ENCODE measurements around the gene MPRIP.
A peak's percentile ranks its signal among the peaks of the same experiment; 100 is the strongest.

Gene MPRIP

DNA sequence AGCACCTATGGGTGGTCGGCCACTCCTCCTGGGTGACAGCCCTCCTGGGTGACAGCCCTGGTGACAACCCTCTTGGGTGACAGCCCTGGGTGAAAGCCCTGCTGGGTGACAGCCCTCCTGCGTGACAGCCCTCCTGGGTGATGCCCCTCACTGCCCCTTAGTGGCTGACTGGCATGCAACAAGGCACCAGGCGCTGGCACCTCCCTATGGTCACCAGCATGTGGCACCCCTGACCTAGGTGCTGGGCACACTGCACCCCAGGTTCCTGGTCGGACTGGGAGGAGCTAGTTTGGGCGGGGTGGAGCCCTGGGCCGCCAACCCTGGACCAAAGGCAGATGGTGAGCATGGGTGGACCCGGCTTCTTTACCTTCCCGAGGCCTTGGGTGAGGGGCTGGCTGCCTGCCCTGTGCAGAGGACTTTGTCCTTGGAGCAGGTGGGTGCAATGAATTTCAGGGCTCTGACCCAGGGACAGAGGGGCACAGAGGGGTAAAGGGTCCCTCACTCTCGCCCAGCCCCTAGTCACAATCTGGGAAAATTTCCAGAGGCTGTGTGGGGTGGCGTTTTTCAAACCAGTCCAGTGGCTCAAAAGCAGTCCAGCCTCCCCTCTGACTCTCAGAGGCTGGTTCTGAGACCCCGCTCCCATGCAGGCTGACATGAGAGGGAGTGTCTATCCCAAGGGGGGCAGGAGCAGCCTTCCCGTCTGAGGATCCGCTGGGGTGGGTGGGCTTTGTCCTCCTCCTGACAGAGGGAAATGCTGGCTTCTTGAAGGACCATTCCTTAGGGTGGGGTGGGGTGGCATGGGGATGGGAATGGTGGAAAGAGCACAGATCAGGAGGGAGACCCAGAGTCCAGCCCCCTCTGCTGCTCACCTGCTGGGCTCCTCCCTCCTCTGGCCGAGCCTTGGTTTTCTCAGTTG, 44.5 kb upstream of the MPRIP start:
- Histone ChIP-seq H2AFZ (ENCODE audit: insufficient read depth, low read length, poor library complexity) (no peak overlapping the region), H3K27me3 (ENCODE audit: insufficient read depth, low read length) (no peaks in the 10 kb centered on the region), H3K27ac (ENCODE audit: low read depth, low read length) (no peak overlapping the region), H2AK5ac (ENCODE audit: low read length) (no peak overlapping the region), H2BK12ac (ENCODE audit: low read length) (no peak overlapping the region), H4K91ac (ENCODE audit: low read depth, low read length) (no peak overlapping the region), H4K8ac (ENCODE audit: low read depth, low read length) (no peak overlapping the region), H3K79me1 (ENCODE audit: low read length) (no peaks in the 10 kb centered on the region), H2BK5ac (ENCODE audit: low read depth, low read length, poor library complexity) (no peak overlapping the region), H3K79me2 (ENCODE audit: control insufficient read depth, insufficient read depth, low read length, poor library complexity) (no peaks in the 10 kb centered on the region), H3K4ac (ENCODE audit: low read depth, low read length) (no peak overlapping the region), H3K14ac (ENCODE audit: low read length) (no peak overlapping the region), H3K4me2 (ENCODE audit: low read length) (no peak overlapping the region), H3K23ac (ENCODE audit: low read length) (no peak overlapping the region), H3K4me3 (ENCODE audit: low read depth, low read length) (no peak overlapping the region), H3K18ac (ENCODE audit: low read length) (no peak overlapping the region), H4K12ac (ENCODE audit: low read depth, low read length) (no peak overlapping the region), H3K9me3 (ENCODE audit: insufficient read depth, low read depth, low read length) (peaks cover 2% of the 10 kb centered on the region), H3K4me1 (ENCODE audit: control insufficient read depth in 1 of 2, insufficient read depth in 2 of 2, low read length in 2 of 2) (peaks cover 4% of the 10 kb centered on the region in 2 experiments), H2BK120ac (ENCODE audit: insufficient read depth, low read length, poor library complexity) (no peak overlapping the region), H3K36me3 (ENCODE audit: control insufficient read depth in 1 of 2, insufficient read depth in 2 of 2, low read length in 2 of 2) (no peaks in the 10 kb centered on the region), H3K9ac (ENCODE audit: low read length) (no peak overlapping the region)
- WGBS (ENCODE audit: extremely low coverage, insufficient coverage, insufficient read length) = no CpG with 5 or more reads among the region's 14 CpGs
- peak in 1 of 2 donors; percentile 53 for DNase-seq

DNA sequence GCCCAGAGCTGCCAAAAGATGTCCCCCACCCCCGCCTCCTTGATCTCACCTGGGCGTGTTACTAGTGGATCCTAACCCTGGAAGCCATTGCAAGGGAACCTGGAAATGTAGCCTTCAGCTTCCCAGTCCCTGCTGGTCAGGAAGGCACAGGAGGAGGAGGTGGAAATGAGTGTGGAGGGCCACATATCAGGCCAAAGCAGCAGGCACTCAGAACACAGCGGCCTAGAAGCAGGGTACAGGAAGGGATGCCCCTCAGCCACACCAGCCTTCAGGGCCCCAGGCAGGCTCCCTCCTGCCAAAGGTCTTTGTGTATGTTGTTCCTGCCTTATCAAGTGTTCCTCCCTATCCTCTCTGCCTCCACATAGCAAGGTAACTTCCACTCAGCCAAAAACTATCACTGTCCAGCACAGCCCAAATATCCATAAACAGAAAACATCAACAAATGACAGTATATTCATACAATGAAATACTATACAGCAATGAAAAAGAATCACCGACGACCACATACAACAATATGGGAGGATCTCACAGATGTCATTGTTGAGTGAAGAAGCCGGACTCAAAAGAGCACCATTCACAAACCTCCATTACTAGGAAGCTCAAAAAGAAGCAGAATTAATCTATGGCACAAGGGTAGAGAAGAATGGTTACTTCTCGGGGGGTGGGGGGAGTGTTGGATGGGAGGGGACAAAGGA, 42.2 kb upstream of the MPRIP start:
- no peak overlapping the region for H3K9ac ChIP-seq (ENCODE audit: low read length)
- H3K23ac ChIP-seq (ENCODE audit: low read length) = no peak overlapping the region
- no peak overlapping the region for H2BK5ac ChIP-seq (ENCODE audit: low read depth, low read length, poor library complexity)
- H3K79me1 ChIP-seq (ENCODE audit: low read length) = no peaks in the 10 kb centered on the region
- H3K79me2 ChIP-seq (ENCODE audit: control insufficient read depth, insufficient read depth, low read length, poor library complexity) = no peaks in the 10 kb centered on the region
- no CpG with 5 or more reads among the region's 7 CpGs for WGBS (ENCODE audit: extremely low coverage, insufficient coverage, insufficient read length)
- no peak overlapping the region for H3K4me3 ChIP-seq (ENCODE audit: low read depth, low read length)
- H2BK120ac ChIP-seq (ENCODE audit: insufficient read depth, low read length, poor library complexity) = no peak overlapping the region
- DNase-seq = no peak
- H2BK12ac ChIP-seq (ENCODE audit: low read length) = no peak overlapping the region
- no peak overlapping the region for H3K27ac ChIP-seq (ENCODE audit: low read depth, low read length)
- no peak overlapping the region for H4K12ac ChIP-seq (ENCODE audit: low read depth, low read length)
- H2AFZ ChIP-seq (ENCODE audit: insufficient read depth, low read length, poor library complexity) = no peak overlapping the region
- no peak overlapping the region for H4K8ac ChIP-seq (ENCODE audit: low read depth, low read length)
- H3K9me3 ChIP-seq (ENCODE audit: insufficient read depth, low read depth, low read length) = peaks cover 2% of the 10 kb centered on the region
- peaks cover 4% of the 10 kb centered on the region in 2 experiments for H3K4me1 ChIP-seq (ENCODE audit: control insufficient read depth in 1 of 2, insufficient read depth in 2 of 2, low read length in 2 of 2)
- no peak overlapping the region for H3K4me2 ChIP-seq (ENCODE audit: low read length)
- H3K14ac ChIP-seq (ENCODE audit: low read length) = no peak overlapping the region
- H4K91ac ChIP-seq (ENCODE audit: low read depth, low read length) = no peak overlapping the region
- H3K27me3 ChIP-seq (ENCODE audit: insufficient read depth, low read length) = no peaks in the 10 kb centered on the region
- no peak overlapping the region for H2AK5ac ChIP-seq (ENCODE audit: low read length)
- H3K36me3 ChIP-seq (ENCODE audit: control insufficient read depth in 1 of 2, insufficient read depth in 2 of 2, low read length in 2 of 2) = no peaks in the 10 kb centered on the region
- no peak overlapping the region for H3K18ac ChIP-seq (ENCODE audit: low read length)
- H3K4ac ChIP-seq (ENCODE audit: low read depth, low read length) = no peak overlapping the region

DNA sequence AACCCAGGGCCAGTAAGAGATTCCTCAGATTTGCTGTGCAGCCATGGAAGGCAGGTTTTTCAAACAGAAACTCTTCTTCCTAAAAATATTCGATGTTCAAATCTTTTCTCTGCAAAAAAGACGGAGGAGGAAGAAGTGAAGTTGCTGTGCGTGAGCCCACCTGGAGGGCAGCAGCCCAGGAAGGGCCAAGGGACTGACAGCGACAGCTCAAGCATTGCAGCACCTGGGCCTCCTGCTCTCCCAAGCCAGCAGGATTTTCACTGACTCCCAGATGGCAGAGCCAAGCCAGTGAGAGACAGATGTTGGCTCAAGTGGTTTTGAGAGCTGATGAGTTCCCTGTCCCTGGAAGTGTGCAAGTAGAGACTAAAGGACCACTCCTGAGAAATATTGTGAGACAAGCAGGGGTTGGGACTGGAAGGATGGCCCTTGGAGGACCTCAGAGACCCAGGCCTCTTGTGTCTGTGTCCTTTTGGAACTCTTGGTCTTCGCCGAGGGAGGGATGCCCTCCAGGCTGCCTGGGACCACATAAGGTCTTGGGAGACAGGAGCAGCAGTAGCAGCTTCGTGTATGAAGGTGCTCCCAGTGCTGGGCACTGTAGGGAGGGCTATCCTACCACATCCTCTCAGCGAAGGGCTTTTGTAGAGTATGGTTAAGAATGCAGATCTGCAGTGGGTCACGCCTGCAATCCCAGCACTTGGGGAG, 41.0 kb upstream of the MPRIP start:
- H2AFZ ChIP-seq (ENCODE audit: insufficient read depth, low read length, poor library complexity) = no peak overlapping the region
- H3K36me3 ChIP-seq (ENCODE audit: control insufficient read depth in 1 of 2, insufficient read depth in 2 of 2, low read length in 2 of 2) = no peaks in the 10 kb centered on the region
- no peak overlapping the region for H3K23ac ChIP-seq (ENCODE audit: low read length)
- no peak for DNase-seq
- H4K91ac ChIP-seq (ENCODE audit: low read depth, low read length) = no peak overlapping the region
- H2BK5ac ChIP-seq (ENCODE audit: low read depth, low read length, poor library complexity) = no peak overlapping the region
- no peaks in the 10 kb centered on the region for H3K27me3 ChIP-seq (ENCODE audit: insufficient read depth, low read length)
- H3K4ac ChIP-seq (ENCODE audit: low read depth, low read length) = no peak overlapping the region
- no peaks in the 10 kb centered on the region for H3K79me1 ChIP-seq (ENCODE audit: low read length)
- H3K9ac ChIP-seq (ENCODE audit: low read length) = no peak overlapping the region
- no peaks in the 10 kb centered on the region for H3K79me2 ChIP-seq (ENCODE audit: control insufficient read depth, insufficient read depth, low read length, poor library complexity)
- peaks cover 2% of the 10 kb centered on the region for H3K9me3 ChIP-seq (ENCODE audit: insufficient read depth, low read depth, low read length)
- H3K18ac ChIP-seq (ENCODE audit: low read length) = no peak overlapping the region
- no peak overlapping the region for H3K4me3 ChIP-seq (ENCODE audit: low read depth, low read length)
- no peak overlapping the region for H3K14ac ChIP-seq (ENCODE audit: low read length)
- H3K27ac ChIP-seq (ENCODE audit: low read depth, low read length) = no peak overlapping the region
- no peak overlapping the region for H2BK120ac ChIP-seq (ENCODE audit: insufficient read depth, low read length, poor library complexity)
- H4K12ac ChIP-seq (ENCODE audit: low read depth, low read length) = no peak overlapping the region
- no CpG with 5 or more reads among the region's 9 CpGs for WGBS (ENCODE audit: extremely low coverage, insufficient coverage, insufficient read length)
- H4K8ac ChIP-seq (ENCODE audit: low read depth, low read length) = no peak overlapping the region
- no peak overlapping the region for H2AK5ac ChIP-seq (ENCODE audit: low read length)
- no peak overlapping the region for H2BK12ac ChIP-seq (ENCODE audit: low read length)
- no peak overlapping the region for H3K4me2 ChIP-seq (ENCODE audit: low read length)
- peaks cover 4% of the 10 kb centered on the region in 2 experiments for H3K4me1 ChIP-seq (ENCODE audit: control insufficient read depth in 1 of 2, insufficient read depth in 2 of 2, low read length in 2 of 2)

DNA sequence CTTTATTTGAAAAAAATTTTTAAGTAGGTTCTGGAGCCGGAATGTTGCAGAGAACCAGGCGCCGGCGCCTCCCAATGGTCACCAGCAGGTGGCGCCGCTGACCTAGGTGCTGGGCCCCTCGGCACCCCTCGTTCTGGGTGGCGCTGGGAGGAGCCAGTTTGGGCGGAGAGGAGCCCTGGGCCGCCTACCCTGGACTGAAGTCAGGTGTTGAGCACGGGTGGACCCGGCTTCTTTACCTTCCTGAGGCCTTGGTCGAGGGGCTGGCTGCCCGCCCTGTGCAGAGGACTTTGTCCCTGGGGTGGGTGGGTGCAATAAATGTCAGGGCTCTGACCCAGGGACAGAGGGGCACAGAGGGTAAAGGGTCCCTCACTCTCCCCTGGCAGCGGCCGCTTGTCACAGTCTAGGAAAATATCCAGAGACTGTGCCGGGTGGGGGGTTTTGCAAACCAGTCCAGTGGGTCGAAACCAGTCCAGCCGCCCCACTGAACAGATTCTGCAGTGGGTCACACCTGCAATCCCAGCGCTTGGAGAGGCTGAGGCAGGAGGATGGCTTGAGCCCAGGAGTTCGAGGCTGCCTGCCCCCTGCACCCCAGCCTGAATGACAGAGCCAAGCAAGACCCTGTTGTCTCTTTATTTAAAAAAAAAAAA, 40.3 kb upstream of the MPRIP start:
- H3K27me3 ChIP-seq (ENCODE audit: insufficient read depth, low read length) = no peaks in the 10 kb centered on the region
- no peak overlapping the region for H3K14ac ChIP-seq (ENCODE audit: low read length)
- no peak overlapping the region for H4K8ac ChIP-seq (ENCODE audit: low read depth, low read length)
- peak overlapping the region; percentile 16 for H3K4me2 ChIP-seq (ENCODE audit: low read length)
- H3K9me3 ChIP-seq (ENCODE audit: insufficient read depth, low read depth, low read length) = peaks cover 2% of the 10 kb centered on the region
- H2BK12ac ChIP-seq (ENCODE audit: low read length) = no peak overlapping the region
- no peak overlapping the region for H3K23ac ChIP-seq (ENCODE audit: low read length)
- DNase-seq = peak; percentile 56 to 79
- no peaks in the 10 kb centered on the region for H3K79me2 ChIP-seq (ENCODE audit: control insufficient read depth, insufficient read depth, low read length, poor library complexity)
- no peak overlapping the region for H3K9ac ChIP-seq (ENCODE audit: low read length)
- no peak overlapping the region for H3K18ac ChIP-seq (ENCODE audit: low read length)
- no peaks in the 10 kb centered on the region for H3K79me1 ChIP-seq (ENCODE audit: low read length)
- no peak overlapping the region for H3K27ac ChIP-seq (ENCODE audit: low read depth, low read length)
- no peak overlapping the region for H4K91ac ChIP-seq (ENCODE audit: low read depth, low read length)
- no peak overlapping the region for H4K12ac ChIP-seq (ENCODE audit: low read depth, low read length)
- H2AFZ ChIP-seq (ENCODE audit: insufficient read depth, low read length, poor library complexity) = peak overlapping the region; percentile 57
- H3K36me3 ChIP-seq (ENCODE audit: control insufficient read depth in 1 of 2, insufficient read depth in 2 of 2, low read length in 2 of 2) = no peaks in the 10 kb centered on the region
- H3K4me3 ChIP-seq (ENCODE audit: low read depth, low read length) = no peak overlapping the region
- H3K4me1 ChIP-seq (ENCODE audit: control insufficient read depth in 1 of 2, insufficient read depth in 2 of 2, low read length in 2 of 2) = peaks cover 4% of the 10 kb centered on the region in 2 experiments
- no CpG with 5 or more reads among the region's 22 CpGs for WGBS (ENCODE audit: extremely low coverage, insufficient coverage, insufficient read length)
- no peak overlapping the region for H2BK120ac ChIP-seq (ENCODE audit: insufficient read depth, low read length, poor library complexity)
- H2AK5ac ChIP-seq (ENCODE audit: low read length) = no peak overlapping the region
- no peak overlapping the region for H2BK5ac ChIP-seq (ENCODE audit: low read depth, low read length, poor library complexity)
- no peak overlapping the region for H3K4ac ChIP-seq (ENCODE audit: low read depth, low read length)

Data from trophoblast cell (in vitro differentiated cells and primary cell).